Adrenal gland (tissue), 12 donors: ENCODE results near the gene PPP1R16B. TPM values are rescaled to one million over a fixed set of nuclear protein-coding genes. Genes with fewer than 3 reads are reported as not detected.

ENCODE experiments used
- DNase-seq, 7 donors: peaks; one replicate each; pipeline ENCODE4 v3.0.0-alpha.2; 2019 to 2020
- H3K27ac ChIP-seq, 5 donors: fragments of 200-600 bp; sonication (generic) in 4 of 5; 1 replicate in 3 of 5; 2 replicates in 2 of 5; pipeline versions ENCODE4 v1.5.1 to v1.8.0; 2016 to 2020; ENCODE audit warnings: mild to moderate bottlenecking in 1 of 5
- H3K27me3 ChIP-seq: fragments of 200-600 bp; 2 replicates; pipeline ENCODE4 v1.8.0; 2021
- H3K36me3 ChIP-seq, 2 donors: fragments of 200-600 bp; replicated peaks in 1 of 2; 1 replicate in 1 of 2; 2 replicates in 1 of 2; pipeline versions ENCODE4 v1.5.1 to v1.8.0; 2018 to 2022
- H3K4me1 ChIP-seq, 2 donors: fragments of 200-600 bp; replicated peaks in 1 of 2; 1 replicate in 1 of 2; 2 replicates in 1 of 2; pipeline versions ENCODE4 v1.5.1 to v1.8.0; 2018 to 2021
- H3K4me3 ChIP-seq, 4 donors: fragments of 200-600 bp; sonication (generic) in 3 of 4; one replicate each; pipeline ENCODE4 v1.5.1; 2016 to 2018
- H3K9me3 ChIP-seq, 3 donors: fragments of 200-600 bp; sonication (generic) in 1 of 3; replicated peaks in 1 of 3; 1 replicate in 2 of 3; 2 replicates in 1 of 3; pipeline versions ENCODE4 v1.5.1 to v1.8.0; 2016 to 2021
- CTCF ChIP-seq, 6 experiments: fragments of 450-650 bp in 4 of 6; fragments of 200-600 bp in 2 of 6; sonication (generic) in 1 of 6; IDR thresholded peaks; 1 replicate in 5 of 6; 2 replicates in 1 of 6; pipeline versions ENCODE4 v1.5.1 to v1.8.0; 2016 to 2021; ENCODE audit warnings: antibody characterized with exemption in 6 of 6, mild to moderate bottlenecking in 2 of 6, moderate library complexity in 1 of 6
- POLR2A ChIP-seq, 2 donors: fragments of 450-650 bp; IDR thresholded peaks; one replicate each; pipeline ENCODE4 v1.6.1; 2017; ENCODE audit warnings: antibody characterized with exemption in 2 of 2, mild to moderate bottlenecking in 2 of 2, moderate library complexity in 1 of 2
- WGBS, 4 donors: extraction: QIAGEN DNeasy Blood & Tissue Kit in 2 of 4; methylation state at CpG; one replicate each; pipeline versions ENCODE4 v1.1.5 to v1.1.7; 2013 to 2017; 5-methylcytosine and 5-hydroxymethylcytosine counted together
- intact Hi-C, 2 donors: fragments of 100-400 bp; cut with DNase I; formaldehyde crosslinking; loops; one replicate each; pipeline versions ENCODE4 v1.14.1 to v1.15.0; 2022 to 2023
- polyA plus RNA-seq, 3 donors: library from polyadenylated mRNA; stranded (reverse); fragments of 200-250 nt in 2 of 3; fragments of 350-450 nt in 1 of 3; fragmentation: Illumina TruSeq in 1 of 3; extraction: RNeasy Lipid Tissue Mini Kit (QIAGEN cat#74804) in 1 of 3; gene quantifications; one replicate each; pipeline ENCODE4 v1.2.3, GENCODE V29; 2013 to 2014
- total RNA-seq, 9 donors: library from RNA; depleted of rRNA in 4 of 9; stranded (reverse); fragments of >200 nt in 4 of 9; fragments of 120-200 nt in 1 of 9; fragmentation: NEBNext Ultra II Directional in 1 of 9; extraction: Animal tissue kit (Norgen Biotek cat#: 25700) in 1 of 9; gene quantifications; one replicate each; pipeline versions ENCODE4 v1.1.0 to v1.2.4, GENCODE V29; 2013 to 2023
- donor health status: healthy with polysubstance abuse.
- donor health status: Bipolar disorder and iron deficiency.
- donor health status: DM: yes; HTN: yes; CAD: no.
- donor health status: DM: no; HTN: no; CAD: no.
- donor health status: DM: no; HTN: no; CAD: no.
- donor health status: DM: yes; HTN: yes; CAD: no.

PPP1R16B gene
- total and polyA plus RNA-seq, 12 donors: 1.8 to 18.3 (median 9.2) TPM

- no peaks in the 10 kb centered on the region for H3K27me3 ChIP-seq
- intact Hi-C loops: no loop called here
- no peaks in the 10 kb centered on the region for H3K9me3 ChIP-seq
- H3K4me1 ChIP-seq: no peaks in the 10 kb centered on the region
- no peak overlapping the region for H3K4me3 ChIP-seq
- DNase-seq: no peak
- H3K36me3 ChIP-seq: peaks cover 0 to 32% of the 10 kb centered on the region in 2 donors
- H3K27ac ChIP-seq: no peak overlapping the region
- 80 to 96% (median 93%) methylated on average over 2 of the region's 2 CpGs for WGBS, 4 donors
- no peak for TF ChIP-seq POLR2A (IDR thresholded peaks at IDR 0.05)
- TF ChIP-seq CTCF (IDR thresholded peaks at IDR 0.05): no peak
These were observed 31.3 kb upstream of the PPP1R16B start for GRCh38 chr20:38774167-38774566.

GRCh38 chr20:38776363-38776762, 29.1 kb upstream of the PPP1R16B start:
- peaks cover 0 to 23% of the 10 kb centered on the region in 2 donors for H3K36me3 ChIP-seq
- 92 to 99% (median 95%) methylated on average over 11 of the region's 11 CpGs for WGBS, 4 donors
- TF ChIP-seq CTCF (IDR thresholded peaks at IDR 0.05) (no peak), POLR2A (IDR thresholded peaks at IDR 0.05) (no peak)

GRCh38 chr20:38779247-38780097, 26.0 kb upstream of the PPP1R16B start:
- H3K36me3 ChIP-seq: no peaks in the 10 kb centered on the region
- WGBS, 4 donors: 56 to 68% (median 66%) methylated on average over 19 of the region's 19 CpGs
- H3K27me3 ChIP-seq: no peaks in the 10 kb centered on the region
- no peak for TF ChIP-seq POLR2A (IDR thresholded peaks at IDR 0.05)
- no peak for TF ChIP-seq CTCF (IDR thresholded peaks at IDR 0.05)
- no peak overlapping the region for H3K4me3 ChIP-seq
- intact Hi-C loops: no loop called here
- no peaks in the 10 kb centered on the region for H3K9me3 ChIP-seq
- H3K4me1 ChIP-seq: peaks cover 0 to 4% of the 10 kb centered on the region in 2 donors
- DNase-seq: no peak
- H3K27ac ChIP-seq: no peak overlapping the region

More at GRCh38 chr20:38776363-38776762, 29.1 kb upstream of the PPP1R16B start:
- Histone ChIP-seq H3K27ac (no peak overlapping the region), H3K9me3 (no peaks in the 10 kb centered on the region), H3K4me1 (peaks cover 0 to 4% of the 10 kb centered on the region in 2 donors), H3K27me3 (no peaks in the 10 kb centered on the region), H3K4me3 (no peak overlapping the region)
- intact Hi-C loops: no loop called here
- DNase-seq: no peak

- WGBS, 4 donors: 39 to 52% (median 45%) methylated on average over 3 of the region's 3 CpGs
- TF ChIP-seq CTCF (IDR thresholded peaks at IDR 0.05): no peak
- TF ChIP-seq POLR2A (IDR thresholded peaks at IDR 0.05): no peak
- intact Hi-C loops: no loop called here
- H3K36me3 ChIP-seq: no peaks in the 10 kb centered on the region
- no peaks in the 10 kb centered on the region for H3K27me3 ChIP-seq
- no peak overlapping the region for H3K4me3 ChIP-seq
- H3K4me1 ChIP-seq: peaks cover 0 to 4% of the 10 kb centered on the region in 2 donors
- peak in 5 of 7 donors; percentile 16 to 33 (median 21) for DNase-seq
- H3K9me3 ChIP-seq: no peaks in the 10 kb centered on the region
- no peak overlapping the region for H3K27ac ChIP-seq
These were observed 23.2 kb upstream of the PPP1R16B start for GRCh38 chr20:38782275-38782674.
